ENCODE measurements around the gene LRCH3. TPM values are rescaled to one million over a fixed set of nuclear protein-coding genes. Genes with fewer than 3 reads are reported as not detected.

LRCH3 gene
- total RNA-seq, 1 experiment from 2014 or later = 56.4 TPM

DNA sequence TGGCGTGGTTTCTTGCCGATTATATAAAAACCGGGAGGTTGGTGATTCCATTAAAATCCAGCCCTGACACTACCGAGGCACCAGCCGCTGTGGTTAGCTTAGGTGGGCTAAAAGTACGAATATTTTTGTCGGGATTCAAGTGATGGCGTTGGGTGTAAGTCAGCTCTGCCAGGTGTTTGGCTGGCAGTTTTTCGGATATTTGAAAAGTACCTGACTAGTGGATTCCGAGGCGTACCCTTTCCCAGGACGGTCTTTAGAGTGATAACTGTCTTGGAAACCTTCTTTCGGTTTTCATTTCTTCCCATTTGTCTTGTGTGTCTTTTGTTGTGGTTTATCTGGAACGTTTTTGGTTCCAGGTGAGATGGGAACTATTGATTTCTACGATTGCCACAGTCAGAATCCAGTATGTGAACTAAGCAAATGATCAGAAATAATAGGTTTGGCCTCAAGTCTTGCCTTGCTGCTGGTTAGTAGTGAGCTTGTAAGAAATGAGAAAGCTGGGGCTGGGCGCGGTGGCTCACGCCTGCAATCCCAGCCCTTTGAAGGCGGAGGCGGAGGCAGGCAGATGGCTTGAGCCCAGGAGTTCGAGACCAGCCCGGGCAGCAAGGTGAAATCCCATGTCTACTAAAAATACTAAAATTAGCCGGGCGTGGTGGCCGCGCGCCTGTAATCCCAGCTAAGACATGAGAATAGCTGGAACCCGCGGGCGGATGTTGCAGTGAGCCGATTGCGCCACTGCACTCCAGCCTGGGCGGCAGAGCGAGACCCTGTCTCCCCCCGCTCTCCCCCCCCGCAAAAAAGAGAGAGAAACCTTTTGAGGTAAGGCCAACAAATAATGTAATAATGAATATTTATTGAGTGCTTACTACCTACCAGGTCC lies 40.0 kb upstream of the LRCH3 start:
- Histone ChIP-seq H3K14ac (ENCODE audit: insufficient read depth, low read length) (peak overlapping the region; percentile 53), H2AFZ (ENCODE audit: low read length) (peak overlapping the region; percentile 32), H2AK5ac (ENCODE audit: insufficient read length, low read length) (no peak overlapping the region), H3K9ac (ENCODE audit: extremely low read depth, insufficient read length, low read length) (peak overlapping the region; percentile 51), H3K4me1 (ENCODE audit: insufficient read depth, low read length) (no peaks in the 10 kb centered on the region; the same call in 1 of the 2 replicates), H2BK120ac (ENCODE audit: low read depth, low read length, poor library complexity, severe bottlenecking) (no peak overlapping the region), H4K5ac (ENCODE audit: insufficient read length, low read depth, low read length) (no peak overlapping the region), H2BK5ac (ENCODE audit: insufficient read length, low read length) (no peak overlapping the region), H3K4ac (ENCODE audit: low read depth, low read length) (no peak overlapping the region), H3K27me3 (ENCODE audit: insufficient read depth, low read length) (peaks cover 5% of the 10 kb centered on the region; the same call in 1 of the 2 replicates), H3K56ac (ENCODE audit: insufficient read length, low read depth, low read length) (no peak overlapping the region), H3K23ac (ENCODE audit: insufficient read length, low read depth, low read length) (no peak overlapping the region), H3K79me2 (ENCODE audit: insufficient read depth, low read length) (no peaks in the 10 kb centered on the region), H2BK12ac (ENCODE audit: insufficient read length, low read depth, low read length) (no peak overlapping the region), H3K4me2 (ENCODE audit: insufficient read depth, insufficient read length, low read length) (peak overlapping the region; percentile 76), H3T11ph (ENCODE audit: low read length) (no peak overlapping the region), H3K9me3 (ENCODE audit: control insufficient read depth, low read depth, low read length) (no peaks in the 10 kb centered on the region), H3K27ac (ENCODE audit: insufficient read length, low read depth, low read length) (no peak overlapping the region), H3K79me1 (ENCODE audit: insufficient read depth, low read depth, low read length, poor library complexity, severe bottlenecking) (peaks cover 2% of the 10 kb centered on the region), H3K18ac (ENCODE audit: insufficient read length, low read depth, low read length) (no peak overlapping the region), H2BK15ac (ENCODE audit: low read depth, low read length) (no peak overlapping the region), H4K8ac (replicated peaks; ENCODE audit: insufficient read length, low read depth, low read length) (no peak overlapping the region), H4K91ac (ENCODE audit: insufficient read length, low read depth, low read length) (no peak overlapping the region), H2BK20ac (ENCODE audit: low read depth, low read length, poor library complexity, severe bottlenecking) (no peak overlapping the region), H3K23me2 (ENCODE audit: insufficient read length, low read depth, low read length, poor library complexity, severe bottlenecking) (peaks cover 18% of the 10 kb centered on the region), H4K20me1 (ENCODE audit: control insufficient read depth, insufficient read depth, insufficient read length) (no peaks in the 10 kb centered on the region)
- WGBS (ENCODE audit: extremely low coverage, insufficient read length, low lambda C conversion rate) = no CpG with 5 or more reads among the region's 36 CpGs
- Mint-ChIP-seq H3K27ac (peak overlapping the region in 2 of 3 experiments; percentile 34 to 89; a peak in 1 of 7 replicates), H3K9me3 (no peaks in the 10 kb centered on the region), H3K36me3 (ENCODE audit: insufficient read depth in 1 of 3, low read depth in 3 of 3) (no peaks in the 10 kb centered on the region; a peak in 1 of 7 replicates), H3K27me3 (ENCODE audit: low read depth) (peaks cover 34% of the 10 kb centered on the region), H3K4me3 (peak overlapping the region; percentile 81 to 95), H3K4me1 (peaks cover 19 to 24% of the 10 kb centered on the region in 2 experiments)
- no peak for DNase-seq
- TF ChIP-seq CTCF (conservative IDR thresholded peaks at IDR 0.05) = no peak
